ENCODE data around the gene ASIC5.
"Not testable (repeated sequence)": the region's sequence is repeated elsewhere in the genome, so short reads cannot be mapped to it uniquely, and the experiment has no call there.

The ASIC5 gene

GRCh38 chr4:155799794-155800123 is 66.3 kb downstream of the ASIC5 start:
- Histone ChIP-seq H3K4me2 (ENCODE audit: low read depth, low read length, poor library complexity, severe bottlenecking) (no peak overlapping the region), H3K9me2 (replicated peaks; ENCODE audit: insufficient read depth, low read length) (no peaks in the 10 kb centered on the region), H3K27ac (ENCODE audit: low read depth, low read length) (no peak overlapping the region), H2AFZ (ENCODE audit: low read depth, low read length, severe bottlenecking) (no peak overlapping the region), H4K20me1 (ENCODE audit: low read depth, low read length) (no peaks in the 10 kb centered on the region), H3F3A (ENCODE audit: insufficient read depth) (no peaks in the 10 kb centered on the region), H3K36me3 (ENCODE audit: low read length) (no peaks in the 10 kb centered on the region), H3K27me3 (ENCODE audit: low read length) (no peaks in the 10 kb centered on the region), H3K79me2 (ENCODE audit: insufficient read depth, low read length) (no peaks in the 10 kb centered on the region), H3K4me3 (ENCODE audit: insufficient read depth, low read length, poor library complexity, severe bottlenecking) (no peak overlapping the region), H3K9me3 (ENCODE audit: insufficient read depth, low read length) (no peaks in the 10 kb centered on the region), H3K9ac (ENCODE audit: low read length) (no peak overlapping the region)
- TF ChIP-seq CTCF (IDR thresholded peaks at IDR 0.05; ENCODE audit: insufficient read depth, low read length, poor library complexity, severe bottlenecking) (no peak), EZH2phosphoT487 (conservative IDR thresholded peaks at IDR 0.05; ENCODE audit: low read length) (no peak)

DNA sequence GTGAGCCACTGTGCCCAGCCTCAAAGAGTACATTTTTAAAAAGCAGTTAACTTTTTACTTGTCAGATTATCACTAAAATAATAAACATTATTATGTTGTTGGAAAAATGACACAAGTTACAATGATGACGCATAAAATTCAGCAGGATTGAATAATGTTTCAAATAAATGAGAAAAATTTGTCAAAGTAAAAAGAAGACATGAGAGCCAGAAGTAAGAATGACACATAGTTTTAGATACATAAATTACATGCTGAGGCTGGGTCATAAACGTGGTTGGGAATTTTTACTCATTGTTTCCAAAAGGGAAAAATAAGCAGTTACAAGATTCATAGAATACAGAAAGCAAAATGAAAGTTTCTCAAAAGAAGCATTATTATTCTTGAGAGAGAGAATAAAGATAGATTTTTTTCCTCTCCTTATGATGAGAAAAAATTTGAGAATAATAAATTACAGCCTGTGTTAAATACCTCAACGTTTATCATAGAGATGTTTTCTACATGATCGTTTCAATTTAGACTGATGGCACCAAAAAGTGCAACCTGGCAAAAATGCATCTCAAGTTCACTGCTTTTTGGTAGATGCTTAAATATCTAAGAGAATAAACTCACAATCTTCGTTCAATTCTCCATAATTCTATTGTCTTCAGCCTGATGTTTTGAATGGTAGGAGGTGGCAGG is 66.8 kb downstream of the ASIC5 start:
- Histone ChIP-seq H2AFZ (ENCODE audit: low read depth, low read length, severe bottlenecking) (no peak overlapping the region), H3K4me3 (ENCODE audit: insufficient read depth, low read length, poor library complexity, severe bottlenecking) (no peak overlapping the region), H3K4me2 (ENCODE audit: low read depth, low read length, poor library complexity, severe bottlenecking) (no peak overlapping the region), H3F3A (ENCODE audit: insufficient read depth) (no peaks in the 10 kb centered on the region), H3K9me3 (ENCODE audit: insufficient read depth, low read length) (no peaks in the 10 kb centered on the region), H3K36me3 (ENCODE audit: low read length) (no peaks in the 10 kb centered on the region), H3K9me2 (replicated peaks; ENCODE audit: insufficient read depth, low read length) (no peaks in the 10 kb centered on the region), H3K9ac (ENCODE audit: low read length) (no peak overlapping the region), H3K79me2 (ENCODE audit: insufficient read depth, low read length) (no peaks in the 10 kb centered on the region), H4K20me1 (ENCODE audit: low read depth, low read length) (no peaks in the 10 kb centered on the region), H3K27me3 (ENCODE audit: low read length) (no peaks in the 10 kb centered on the region), H3K27ac (ENCODE audit: low read depth, low read length) (no peak overlapping the region)
- TF ChIP-seq CTCF (IDR thresholded peaks at IDR 0.05; ENCODE audit: insufficient read depth, low read length, poor library complexity, severe bottlenecking) = no peak
- no peak for TF ChIP-seq EZH2phosphoT487 (conservative IDR thresholded peaks at IDR 0.05; ENCODE audit: low read length)

GRCh38 chr4:155797581-155797980 is 68.5 kb downstream of the ASIC5 start:
- not testable (repeated sequence) for H3K9me2 ChIP-seq (replicated peaks; ENCODE audit: insufficient read depth, low read length); H3K4me2 ChIP-seq (ENCODE audit: low read depth, low read length, poor library complexity, severe bottlenecking); H2AFZ ChIP-seq (ENCODE audit: low read depth, low read length, severe bottlenecking); H3K79me2 ChIP-seq (ENCODE audit: insufficient read depth, low read length); H3K9me3 ChIP-seq (ENCODE audit: insufficient read depth, low read length); H4K20me1 ChIP-seq (ENCODE audit: low read depth, low read length); H3K27ac ChIP-seq (ENCODE audit: low read depth, low read length); H3F3A ChIP-seq (ENCODE audit: insufficient read depth); H3K27me3 ChIP-seq (ENCODE audit: low read length); H3K36me3 ChIP-seq (ENCODE audit: low read length); H3K4me3 ChIP-seq (ENCODE audit: insufficient read depth, low read length, poor library complexity, severe bottlenecking); H3K9ac ChIP-seq (ENCODE audit: low read length)

DNA sequence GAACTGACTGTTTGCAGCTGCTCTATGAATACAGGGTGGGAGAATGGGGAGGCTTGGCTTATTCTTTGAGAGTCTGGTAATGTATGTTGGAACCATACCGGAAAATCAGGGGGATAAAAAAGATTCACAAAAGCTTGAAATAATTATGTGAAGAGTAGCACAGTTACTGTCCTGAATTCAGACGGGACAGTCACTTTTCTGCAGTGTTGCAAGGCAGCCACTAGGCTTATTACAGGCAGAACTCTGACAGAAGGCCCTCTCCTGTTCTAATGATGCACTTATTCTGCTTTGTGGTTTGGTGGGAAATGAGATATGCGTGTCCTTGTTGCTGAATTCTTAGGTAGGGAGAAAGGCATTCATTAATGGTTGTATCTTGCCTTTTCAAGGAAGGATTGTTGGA is 70.1 kb downstream of the ASIC5 start:
- Histone ChIP-seq H3K4me2 (ENCODE audit: low read depth, low read length, poor library complexity, severe bottlenecking) (no peak overlapping the region), H2AFZ (ENCODE audit: low read depth, low read length, severe bottlenecking) (no peak overlapping the region)

More for the DNA sequence above, 70.1 kb downstream of the ASIC5 start:
- Histone ChIP-seq H3K36me3 (ENCODE audit: low read length) (no peaks in the 10 kb centered on the region), H3K9me3 (ENCODE audit: insufficient read depth, low read length) (no peaks in the 10 kb centered on the region), H3K27ac (ENCODE audit: low read depth, low read length) (no peak overlapping the region), H3K79me2 (ENCODE audit: insufficient read depth, low read length) (no peaks in the 10 kb centered on the region), H3K4me3 (ENCODE audit: insufficient read depth, low read length, poor library complexity, severe bottlenecking) (no peak overlapping the region), H4K20me1 (ENCODE audit: low read depth, low read length) (no peaks in the 10 kb centered on the region), H3K9ac (ENCODE audit: low read length) (no peak overlapping the region), H3K27me3 (ENCODE audit: low read length) (no peaks in the 10 kb centered on the region), H3F3A (ENCODE audit: insufficient read depth) (no peaks in the 10 kb centered on the region), H3K9me2 (replicated peaks; ENCODE audit: insufficient read depth, low read length) (no peaks in the 10 kb centered on the region)
- TF ChIP-seq EZH2phosphoT487 (conservative IDR thresholded peaks at IDR 0.05; ENCODE audit: low read length) (no peak), CTCF (IDR thresholded peaks at IDR 0.05; ENCODE audit: insufficient read depth, low read length, poor library complexity, severe bottlenecking) (no peak)

All from SU-DHL-6 (cell line).